K562 (cell line): ENCODE results near the gene PITPNC1. TPM values are rescaled to one million over a fixed set of nuclear protein-coding genes. Genes with fewer than 3 reads are reported as not detected.

Experiments used
- ATAC-seq: fragments of 200-7000 bp; cut with Tn5 transposase; 3 replicates; pipeline ENCODE4 v1.9.1; 2020; ENCODE audit warnings: moderate library complexity
- BruUV-seq: library from RNA; stranded (reverse); fragments of 400-500 nt; replicated peaks from 2 replicates; lab custom pipeline; 2021; lab: Mats Ljungman, UMichigan
- CTCF ChIA-PET: fragments of 300-600 bp; formaldehyde crosslinking; extraction: SDS; loops from one replicate; lab custom pipeline; 2021; ENCODE audit warnings: low intra/inter-chr PET ratio; lab: Yijun Ruan, JAX
- POLR2A ChIA-PET: fragments of 300-600, 350-650 bp; sonication (Branson Sonifier 250); formaldehyde crosslinking; extraction: SDS; loops from one replicate; lab custom pipeline; 2021; ENCODE audit warnings: antibody characterized with exemption, inconsistent platforms; lab: Yijun Ruan, JAX
- DNase-seq, 4 experiments: peaks; one replicate each; pipeline versions ENCODE4 v3.0.0 to v3.0.0-alpha.2; 2011 to 2018; ENCODE audit warnings: low spot score in 3 of 4, mixed read lengths in 3 of 4; ENCODE audit errors: extremely low read depth in 1 of 4
- FAIRE-seq: peaks from 2 replicates; lab custom pipeline; 2011; peaks lifted over from hg19 to GRCh38; lab: Jason Lieb, UNC
- H2AFZ ChIP-seq: 2 replicates; pipeline ENCODE4 v1.6.0; 2011; ENCODE audit warnings: low read depth, low read length, control low read depth, inconsistent platforms
- H3K27ac ChIP-seq: fragments of 200-600 bp; 3 replicates; pipeline ENCODE4 v1.8.0; 2011; ENCODE audit warnings: low read depth, mild to moderate bottlenecking, control low read depth, inconsistent platforms, low read length, moderate library complexity, mixed read lengths; ENCODE audit errors: extremely low read depth
- H3K27me3 ChIP-seq, 2 experiments: fragments of 300-600 bp in 1 of 2; 2 replicates in 1 of 2; 3 replicates in 1 of 2; pipeline versions ENCODE4 v1.6.0 to v1.8.0; 2011; ENCODE audit warnings: inconsistent platforms in 2 of 2, low read length in 2 of 2, mild to moderate bottlenecking in 1 of 2, mixed read lengths in 1 of 2, moderate library complexity in 1 of 2; ENCODE audit not compliant: control insufficient read depth in 2 of 2, insufficient read depth in 2 of 2
- H3K36me3 ChIP-seq: fragments of 300-600 bp; 3 replicates; pipeline ENCODE4 v1.8.0; 2011; ENCODE audit warnings: mild to moderate bottlenecking, low read length, inconsistent platforms; ENCODE audit not compliant: control insufficient read depth, insufficient read depth
- H3K4me1 ChIP-seq, 2 experiments: fragments of 200-600 bp in 1 of 2; replicated peaks in 1 of 2; 2 replicates in 1 of 2; 3 replicates in 1 of 2; pipeline versions ENCODE4 v1.5.1 to v1.8.0; 2011; ENCODE audit warnings: inconsistent platforms in 2 of 2, low read length in 2 of 2, mild to moderate bottlenecking in 1 of 2, mixed read lengths in 1 of 2, moderate library complexity in 1 of 2; ENCODE audit not compliant: control insufficient read depth in 2 of 2, insufficient read depth in 2 of 2
- H3K4me2 ChIP-seq: 2 replicates; pipeline ENCODE4 v1.6.1; 2011; ENCODE audit warnings: low read length, control low read depth, inconsistent platforms, mixed read lengths; ENCODE audit not compliant: insufficient read depth
- H3K4me3 ChIP-seq: fragments of 200-600 bp; sonication (generic), shearing (Covaris generic); 2 replicates; pipeline ENCODE4 v1.5.1; 2016; ENCODE audit warnings: control low read depth, inconsistent platforms
- H3K79me2 ChIP-seq: fragments of 200-600 bp; 3 replicates; pipeline ENCODE4 v1.8.0; 2011; ENCODE audit warnings: low read length, inconsistent platforms; ENCODE audit not compliant: control insufficient read depth, insufficient read depth
- H3K9ac ChIP-seq, 2 experiments: 2 replicates each; pipeline versions ENCODE4 v1.6.0 to v1.6.1; 2011; ENCODE audit warnings: low read depth in 2 of 2, low read length in 2 of 2, control low read depth in 1 of 2, inconsistent platforms in 1 of 2, mild to moderate bottlenecking in 1 of 2, mixed read lengths in 1 of 2; ENCODE audit not compliant: insufficient read depth in 1 of 2
- H3K9me1 ChIP-seq: one replicate; pipeline ENCODE4 v1.6.0; 2011; ENCODE audit warnings: inconsistent platforms, mild to moderate bottlenecking, low read length, moderate library complexity; ENCODE audit not compliant: control insufficient read depth, insufficient read depth
- H3K9me3 ChIP-seq: replicated peaks from 2 replicates; pipeline ENCODE4 v1.5.1; 2011; ENCODE audit warnings: low read depth, low read length, inconsistent platforms; ENCODE audit not compliant: control insufficient read depth, insufficient read depth
- H4K20me1 ChIP-seq: replicated peaks from 2 replicates; pipeline ENCODE4 v1.6.1; 2011; ENCODE audit warnings: low read length, inconsistent platforms, mixed read lengths; ENCODE audit not compliant: control insufficient read depth, insufficient read depth
- ARID2 ChIP-seq: fragments of 450-650 bp; IDR thresholded peaks from 2 replicates; pipeline ENCODE4 v1.6.1; 2017; ENCODE audit warnings: antibody characterized with exemption, mild to moderate bottlenecking
- CTCF ChIP-seq, 3 experiments: IDR thresholded peaks in 2 of 3; conservative IDR thresholded peaks in 1 of 3; 2 replicates each; pipeline ENCODE4 v1.5.1; 2011 to 2012; ENCODE audit warnings: low read length in 3 of 3, mild to moderate bottlenecking in 3 of 3, control low read depth in 2 of 3, improper control_type of control experiment in 1 of 3, inconsistent platforms in 1 of 3, low read depth in 1 of 3, mixed read lengths in 1 of 3, moderate library complexity in 1 of 3; ENCODE audit not compliant: insufficient read depth in 2 of 3
- HNRNPL ChIP-seq: fragments of 200-400 bp; formaldehyde crosslinking; IDR thresholded peaks from 2 replicates; pipeline ENCODE4 v1.6.1; 2017; ENCODE audit warnings: low read depth, mild to moderate bottlenecking, low read length
- KAT8 ChIP-seq: fragments of 450-650 bp; IDR thresholded peaks from 2 replicates; pipeline ENCODE4 v1.6.1; 2016; ENCODE audit warnings: low read depth, mild to moderate bottlenecking
- MCM3 ChIP-seq: fragments of 450-650 bp; IDR thresholded peaks from 2 replicates; pipeline ENCODE4 v1.6.1; 2016
- PCBP2 ChIP-seq: fragments of 200-400 bp; formaldehyde crosslinking; IDR thresholded peaks from 2 replicates; pipeline ENCODE4 v1.6.1; 2018; ENCODE audit warnings: low read length, low read depth, mild to moderate bottlenecking, moderate library complexity; ENCODE audit not compliant: poor library complexity, severe bottlenecking
- POLR2G ChIP-seq: fragments of 200-400 bp; formaldehyde crosslinking; IDR thresholded peaks from 2 replicates; pipeline ENCODE4 v1.6.1; 2017; ENCODE audit warnings: low read depth, mild to moderate bottlenecking, antibody characterized with exemption, low read length, moderate library complexity
- RHOXF2B ChIP-seq: fragments of 250-450 bp; sonication (Bioruptor Pico); conservative IDR thresholded peaks from 2 replicates; pipeline ENCODE4 v1.5.1; 2021
- SIN3B ChIP-seq: fragments of 450-650 bp; IDR thresholded peaks from 2 replicates; pipeline ENCODE4 v1.6.1; 2017; ENCODE audit warnings: low read depth, mild to moderate bottlenecking, moderate library complexity
- SREBF2 ChIP-seq: sonication (generic); formaldehyde crosslinking; IDR thresholded peaks from 2 replicates; pipeline ENCODE4 v1.4.0; 2020; ENCODE audit warnings: mild to moderate bottlenecking, missing genetic modification reagents
- SRSF9 ChIP-seq: fragments of 200-400 bp; formaldehyde crosslinking; IDR thresholded peaks from 2 replicates; pipeline ENCODE4 v1.6.1; 2017; ENCODE audit warnings: low read depth, low read length, borderline replicate concordance
- ZNF212 ChIP-seq: fragments of 450-650 bp; formaldehyde crosslinking; IDR thresholded peaks from 2 replicates; pipeline ENCODE4 v1.4.0; 2020; ENCODE audit warnings: mild to moderate bottlenecking
- WGBS: fragments of 100-300 bp; shearing (Covaris generic); methylation state at CpG from one replicate; pipeline ENCODE4 v1.1.6; 2016; ENCODE audit warnings: low coverage, mixed read lengths; ENCODE audit not compliant: insufficient coverage; ENCODE audit errors: missing lambda C conversion rate; 5-methylcytosine and 5-hydroxymethylcytosine counted together
- in situ Hi-C: fragments of 300-500 bp; cut with MboI; formaldehyde crosslinking; loops from 4 replicates; pipeline ENCODE4 v1.15.0; 2018; ENCODE audit warnings: inconsistent platforms, mixed read lengths
- intact Hi-C: fragments of 100-400 bp; cut with micrococcal nuclease; formaldehyde crosslinking; loops from 2 replicates; pipeline ENCODE4 v1.14.2; 2022
- polyA plus RNA-seq, 8 experiments: library from polyadenylated mRNA; depleted of rRNA in 4 of 8; stranded (reverse) in 5 of 8; unstranded in 3 of 8; fragments of >200 nt; fragmentation: Nextera tagmentation in 2 of 8; fragmentation: Illumina TruSeq in 1 of 8; extraction: Ambion mirVana in 2 of 8; extraction: Trizol in 1 of 8; gene quantifications; 2 replicates each; pipeline versions ENCODE4 v1.2.1 to v1.2.3, GENCODE V29; 2011 to 2014; ENCODE audit warnings: inconsistent platforms in 1 of 8, missing spikeins in 1 of 8
- total RNA-seq, 7 experiments: library from RNA; depleted of rRNA in 6 of 7; stranded (reverse); fragments of >200 nt in 6 of 7; fragmentation: Illumina TruSeq in 2 of 7; extraction: Trizol in 2 of 7; gene quantifications; 2 replicates each; pipeline versions ENCODE4 v1.2.1 to v1.2.3, GENCODE V29; 2011 to 2021; ENCODE audit warnings: low replicate concordance in 1 of 7
- TF ChIP-seq, protein P1 (sequence below): IDR thresholded peaks from 2 replicates; pipeline ENCODE4 v1.6.1; 2014; ENCODE audit warnings: antibody characterized with exemption
- TF ChIP-seq, protein P2 (sequence below): fragments of 450-650 bp; IDR thresholded peaks from 2 replicates; pipeline ENCODE4 v1.7.1; 2018; ENCODE audit warnings: mild to moderate bottlenecking, low read depth; ENCODE audit not compliant: partially characterized antibody
- TF ChIP-seq, protein P3 (sequence below): sonication (generic); formaldehyde crosslinking; IDR thresholded peaks from 2 replicates; pipeline ENCODE4 v1.8.0; 2022; ENCODE audit warnings: mild to moderate bottlenecking, missing genetic modification reagents

PITPNC1 gene
- total and polyA plus RNA-seq, 9 of the 15 experiments (the other 6 are each of a cell fraction or from before 2014, with no cell fraction given), result 0.11 to 1.1 (median 0.65) TPM

DNA sequence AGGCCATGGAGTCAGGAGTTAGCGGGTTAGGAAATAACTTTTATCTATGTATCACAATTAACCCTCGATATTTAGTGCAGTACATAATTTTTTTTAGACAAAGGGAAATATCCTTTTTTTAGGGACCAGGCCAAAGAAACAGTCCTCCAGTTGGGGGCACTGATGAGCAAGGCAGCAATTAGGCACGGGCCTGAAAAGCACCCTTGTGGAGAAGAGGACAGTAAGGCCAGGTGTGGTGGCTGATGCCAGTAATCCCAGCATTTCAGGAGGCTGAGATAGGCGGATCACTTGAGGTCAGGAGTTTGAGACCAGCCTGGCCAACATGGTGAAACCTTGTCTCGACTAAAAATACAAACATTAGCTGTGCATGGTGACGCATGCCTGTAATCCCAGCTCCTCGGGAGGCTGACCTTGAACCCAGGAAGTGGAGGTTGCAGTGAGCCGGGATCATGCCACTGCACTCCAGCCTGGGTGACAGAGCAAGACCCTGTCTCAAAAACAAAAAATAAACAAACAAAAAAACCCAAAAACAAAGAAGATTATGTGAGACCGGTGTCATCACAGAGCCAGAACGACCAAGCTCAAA, 182.4 kb downstream of the PITPNC1 start (continued):
- peak; percentile 59 to 73 (median 67) for TF ChIP-seq CTCF (IDR thresholded peaks at IDR 0.05 in 2 of 3, conservative IDR thresholded peaks at IDR 0.05 in 1 of 3; ENCODE audit: insufficient read depth in 2 of 3, low read depth in 1 of 3, low read length in 3 of 3)
- TF ChIP-seq POLR2G, result no peak
- no peak for TF ChIP-seq HNRNPL
- no peak for TF ChIP-seq ARID2
- no peak for TF ChIP-seq SRSF9
- no peak for TF ChIP-seq MCM3
- TF ChIP-seq, all 486 proteins: peak for 5

GRCh38 chr17:67562005-67562404, 184.9 kb downstream of the PITPNC1 start:
- POLR2A ChIA-PET, result no interaction called here
- ATAC-seq, result no peak
- TF ChIP-seq PCBP2 (no peak), SIN3B (no peak), RHOXF2B (CRISPR knock-in tag) (no peak), KAT8 (no peak), ZNF212 (CRISPR knock-in tag) (no peak), SREBF2 (no peak)
- TF ChIP-seq, protein P1, sequence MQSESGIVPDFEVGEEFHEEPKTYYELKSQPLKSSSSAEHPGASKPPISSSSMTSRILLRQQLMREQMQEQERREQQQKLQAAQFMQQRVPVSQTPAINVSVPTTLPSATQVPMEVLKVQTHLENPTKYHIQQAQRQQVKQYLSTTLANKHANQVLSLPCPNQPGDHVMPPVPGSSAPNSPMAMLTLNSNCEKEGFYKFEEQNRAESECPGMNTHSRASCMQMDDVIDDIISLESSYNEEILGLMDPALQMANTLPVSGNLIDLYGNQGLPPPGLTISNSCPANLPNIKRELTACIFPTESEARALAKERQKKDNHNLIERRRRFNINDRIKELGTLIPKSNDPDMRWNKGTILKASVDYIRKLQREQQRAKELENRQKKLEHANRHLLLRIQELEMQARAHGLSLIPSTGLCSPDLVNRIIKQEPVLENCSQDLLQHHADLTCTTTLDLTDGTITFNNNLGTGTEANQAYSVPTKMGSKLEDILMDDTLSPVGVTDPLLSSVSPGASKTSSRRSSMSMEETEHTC, result no peak
- TF ChIP-seq, protein P2, sequence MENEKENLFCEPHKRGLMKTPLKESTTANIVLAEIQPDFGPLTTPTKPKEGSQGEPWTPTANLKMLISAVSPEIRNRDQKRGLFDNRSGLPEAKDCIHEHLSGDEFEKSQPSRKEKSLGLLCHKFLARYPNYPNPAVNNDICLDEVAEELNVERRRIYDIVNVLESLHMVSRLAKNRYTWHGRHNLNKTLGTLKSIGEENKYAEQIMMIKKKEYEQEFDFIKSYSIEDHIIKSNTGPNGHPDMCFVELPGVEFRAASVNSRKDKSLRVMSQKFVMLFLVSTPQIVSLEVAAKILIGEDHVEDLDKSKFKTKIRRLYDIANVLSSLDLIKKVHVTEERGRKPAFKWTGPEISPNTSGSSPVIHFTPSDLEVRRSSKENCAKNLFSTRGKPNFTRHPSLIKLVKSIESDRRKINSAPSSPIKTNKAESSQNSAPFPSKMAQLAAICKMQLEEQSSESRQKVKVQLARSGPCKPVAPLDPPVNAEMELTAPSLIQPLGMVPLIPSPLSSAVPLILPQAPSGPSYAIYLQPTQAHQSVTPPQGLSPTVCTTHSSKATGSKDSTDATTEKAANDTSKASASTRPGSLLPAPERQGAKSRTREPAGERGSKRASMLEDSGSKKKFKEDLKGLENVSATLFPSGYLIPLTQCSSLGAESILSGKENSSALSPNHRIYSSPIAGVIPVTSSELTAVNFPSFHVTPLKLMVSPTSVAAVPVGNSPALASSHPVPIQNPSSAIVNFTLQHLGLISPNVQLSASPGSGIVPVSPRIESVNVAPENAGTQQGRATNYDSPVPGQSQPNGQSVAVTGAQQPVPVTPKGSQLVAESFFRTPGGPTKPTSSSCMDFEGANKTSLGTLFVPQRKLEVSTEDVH, result no peak
- TF ChIP-seq, protein P3, sequence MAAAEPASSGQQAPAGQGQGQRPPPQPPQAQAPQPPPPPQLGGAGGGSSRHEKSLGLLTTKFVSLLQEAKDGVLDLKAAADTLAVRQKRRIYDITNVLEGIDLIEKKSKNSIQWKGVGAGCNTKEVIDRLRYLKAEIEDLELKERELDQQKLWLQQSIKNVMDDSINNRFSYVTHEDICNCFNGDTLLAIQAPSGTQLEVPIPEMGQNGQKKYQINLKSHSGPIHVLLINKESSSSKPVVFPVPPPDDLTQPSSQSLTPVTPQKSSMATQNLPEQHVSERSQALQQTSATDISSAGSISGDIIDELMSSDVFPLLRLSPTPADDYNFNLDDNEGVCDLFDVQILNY (CRISPR knock-in tag), result no peak

More at GRCh38 chr17:67562005-67562404, 184.9 kb downstream of the PITPNC1 start:
- intact Hi-C loops, result no loop called here
- Histone ChIP-seq H3K9me1 (no peaks in the 10 kb centered on the region), H3K4me3 (no peak overlapping the region), H3K36me3 (no peaks in the 10 kb centered on the region), H3K4me2 (no peak overlapping the region), H3K4me1 (no peaks in the 10 kb centered on the region; a peak in 1 of 5 replicates), H3K27me3 (peaks cover 5 to 23% of the 10 kb centered on the region in 2 experiments; a peak in 3 of 5 replicates), H4K20me1 (no peaks in the 10 kb centered on the region), H3K9me3 (no peaks in the 10 kb centered on the region), H3K27ac (no peak overlapping the region), H2AFZ (no peak overlapping the region), H3K9ac (no peak overlapping the region), H3K79me2 (no peaks in the 10 kb centered on the region)
- no peak for FAIRE-seq
- BruUV-seq, result no TSS peak
- DNase-seq, result no peak
- 0% methylated on average over 10 of the region's 10 CpGs for WGBS
- CTCF ChIA-PET, result no interaction called here
- in situ Hi-C loops, result no loop called here
